K562 (cell line): ENCODE results near the gene SPATC1L. TPM values are rescaled to one million over a fixed set of nuclear protein-coding genes. Genes with fewer than 3 reads are reported as not detected.

Source experiments
- ATF3 ChIP-seq, 2 experiments: fragments of 450-650 bp in 1 of 2; sonication (generic) in 1 of 2; formaldehyde crosslinking in 1 of 2; IDR thresholded peaks in 1 of 2; conservative IDR thresholded peaks in 1 of 2; 2 replicates each; pipeline versions ENCODE4 v1.6.1 to v1.8.1; 2016 to 2023; ENCODE audit warnings: mild to moderate bottlenecking in 2 of 2, moderate library complexity in 2 of 2, inconsistent platforms in 1 of 2, missing genetic modification reagents in 1 of 2
- BCLAF1 ChIP-seq, 2 experiments: fragments of 450-650 bp in 1 of 2; IDR thresholded peaks; 2 replicates each; pipeline ENCODE4 v1.6.1; 2011 to 2017; ENCODE audit warnings: low read depth in 2 of 2, antibody characterized with exemption in 1 of 2, borderline replicate concordance in 1 of 2, low read length in 1 of 2, mild to moderate bottlenecking in 1 of 2, mixed read lengths in 1 of 2; ENCODE audit not compliant: control insufficient read depth in 1 of 2
- CBX2 ChIP-seq: fragments of 200-600 bp; sonication (generic); IDR thresholded peaks from one replicate; pipeline ENCODE4 v1.6.1; 2012; ENCODE audit warnings: mild to moderate bottlenecking, low read length, inconsistent platforms; ENCODE audit not compliant: insufficient read depth, poor library complexity, severe bottlenecking
- CHD2 ChIP-seq: IDR thresholded peaks from 2 replicates; pipeline ENCODE4 v1.6.1; 2011; ENCODE audit warnings: low read depth, low read length
- EGR1 ChIP-seq: fragments of 450-650 bp; conservative IDR thresholded peaks from 2 replicates; pipeline ENCODE4 v1.6.1; 2017; ENCODE audit warnings: mild to moderate bottlenecking
- ELF4 ChIP-seq: fragments of 450-650 bp; formaldehyde crosslinking; IDR thresholded peaks from 2 replicates; pipeline ENCODE4 v1.4.0; 2022; ENCODE audit warnings: missing genetic modification characterization
- FOXA3 ChIP-seq, 2 experiments: fragments of 450-650 bp in 1 of 2; sonication (generic) in 1 of 2; formaldehyde crosslinking; IDR thresholded peaks in 1 of 2; conservative IDR thresholded peaks in 1 of 2; 2 replicates each; pipeline versions ENCODE4 v1.4.0 to v1.8.0; 2020 to 2022; ENCODE audit warnings: mild to moderate bottlenecking in 2 of 2, missing genetic modification reagents in 1 of 2
- HLTF ChIP-seq: fragments of 450-650 bp; IDR thresholded peaks from 2 replicates; pipeline ENCODE4 v1.6.1; 2016
- HMGN3 ChIP-seq: IDR thresholded peaks from 2 replicates; pipeline ENCODE4 v1.6.1; 2011; ENCODE audit warnings: borderline replicate concordance, low read depth, mild to moderate bottlenecking, mixed read lengths, low read length; ENCODE audit not compliant: insufficient read length; ENCODE audit errors: extremely low read depth
- KLF13 ChIP-seq: fragments of 450-650 bp; IDR thresholded peaks from 2 replicates; pipeline ENCODE4 v1.6.1; 2016; ENCODE audit warnings: missing genetic modification characterization, low read depth, mild to moderate bottlenecking, missing compliant biosample characterization, moderate library complexity, borderline replicate concordance
- MAFG ChIP-seq: fragments of 450-650 bp; conservative IDR thresholded peaks from 2 replicates; pipeline ENCODE4 v1.6.1; 2016; ENCODE audit warnings: missing genetic modification characterization, missing compliant biosample characterization
- MCM2 ChIP-seq: fragments of 450-650 bp; IDR thresholded peaks from 2 replicates; pipeline ENCODE4 v1.6.1; 2017; ENCODE audit warnings: low read depth, mild to moderate bottlenecking
- MCM5 ChIP-seq: fragments of 450-650 bp; IDR thresholded peaks from 2 replicates; pipeline ENCODE4 v1.6.1; 2016; ENCODE audit warnings: low read depth
- PKNOX1 ChIP-seq: fragments of 450-650 bp; IDR thresholded peaks from 2 replicates; pipeline ENCODE4 v1.6.1; 2016
- RHOXF2B ChIP-seq: fragments of 250-450 bp; sonication (Bioruptor Pico); conservative IDR thresholded peaks from 2 replicates; pipeline ENCODE4 v1.5.1; 2021
- SAP30 ChIP-seq: fragments of 200-600 bp; sonication (generic); IDR thresholded peaks from 2 replicates; pipeline ENCODE4 v1.6.1; 2012; ENCODE audit warnings: borderline replicate concordance, low read depth, mild to moderate bottlenecking, moderate library complexity, low read length, control low read depth, inconsistent platforms; ENCODE audit not compliant: insufficient read depth, poor library complexity, severe bottlenecking
- SNAPC5 ChIP-seq: fragments of 250-450 bp; sonication (Bioruptor Pico); IDR thresholded peaks from 2 replicates; pipeline ENCODE4 v1.8.0; 2021; ENCODE audit warnings: moderate library complexity, mild to moderate bottlenecking, inconsistent platforms
- TRIM24 ChIP-seq, 2 experiments: fragments of 450-650 bp; IDR thresholded peaks; 2 replicates each; pipeline ENCODE4 v1.6.1; 2016
- ZNF146 ChIP-seq: IDR thresholded peaks from one replicate; pipeline ENCODE4 v1.6.1; 2018; ENCODE audit warnings: missing compliant biosample characterization; ENCODE audit not compliant: unreplicated experiment
- ZNF561 ChIP-seq: fragments of 450-650 bp; formaldehyde crosslinking; conservative IDR thresholded peaks from 2 replicates; pipeline ENCODE4 v1.4.0; 2020; ENCODE audit warnings: mild to moderate bottlenecking, moderate library complexity
- ZNF75A ChIP-seq: fragments of 450-650 bp; formaldehyde crosslinking; IDR thresholded peaks from 2 replicates; pipeline ENCODE4 v1.4.0; 2020; ENCODE audit warnings: mild to moderate bottlenecking
- ZNF766 ChIP-seq: fragments of 200-800 bp; sonication (Bioruptor generic); conservative IDR thresholded peaks from 2 replicates; pipeline ENCODE4 v1.6.1; 2016; ENCODE audit warnings: missing genetic modification characterization, missing compliant biosample characterization
- polyA plus RNA-seq, 8 experiments: library from polyadenylated mRNA; depleted of rRNA in 4 of 8; stranded (reverse) in 5 of 8; unstranded in 3 of 8; fragments of >200 nt; fragmentation: Nextera tagmentation in 2 of 8; fragmentation: Illumina TruSeq in 1 of 8; extraction: Ambion mirVana in 2 of 8; extraction: Trizol in 1 of 8; gene quantifications; 2 replicates each; pipeline versions ENCODE4 v1.2.1 to v1.2.3, GENCODE V29; 2011 to 2014; ENCODE audit warnings: inconsistent platforms in 1 of 8, missing spikeins in 1 of 8
- total RNA-seq, 7 experiments: library from RNA; depleted of rRNA in 6 of 7; stranded (reverse); fragments of >200 nt in 6 of 7; fragmentation: Illumina TruSeq in 2 of 7; extraction: Trizol in 2 of 7; gene quantifications; 2 replicates each; pipeline versions ENCODE4 v1.2.1 to v1.2.3, GENCODE V29; 2011 to 2021; ENCODE audit warnings: low replicate concordance in 1 of 7

SPATC1L gene
- total and polyA plus RNA-seq, 9 of the 15 experiments (the other 6 are each of a cell fraction or from before 2014, with no cell fraction given) = 0.14 to 121 (median 34.0) TPM; not detected in 1

- TF ChIP-seq ELF4 (CRISPR knock-in tag) = no peak
- no peak for TF ChIP-seq CBX2
- no peak for TF ChIP-seq MAFG (tag)
- TF ChIP-seq PKNOX1 = peak; percentile 98
- no peak for TF ChIP-seq MCM5
- no peak for TF ChIP-seq SNAPC5 (CRISPR knock-in tag)
- no peak; a peak in 1 of 4 replicates for TF ChIP-seq TRIM24 (IDR thresholded peaks at IDR 0.05)
- TF ChIP-seq HMGN3 = peak; percentile 44
- TF ChIP-seq ZNF766 (CRISPR knock-in tag) = 0 out of 2 replicates have a peak, but pooled peaks have one; percentile 17
- no peak for TF ChIP-seq ZNF146
- TF ChIP-seq EGR1 = no peak
- no peak for TF ChIP-seq MCM2
- TF ChIP-seq ATF3 (IDR thresholded peaks at IDR 0.05) = peak; percentile 89
- TF ChIP-seq ATF3 (CRISPR knock-in tag; conservative IDR thresholded peaks at IDR 0.05) = peak; percentile 27; the same call in 1 of the 2 replicates
- no peak for TF ChIP-seq BCLAF1 (IDR thresholded peaks at IDR 0.05; ENCODE audit: borderline replicate concordance in 1 of 2, control insufficient read depth in 1 of 2, low read depth in 2 of 2, low read length in 1 of 2)
- no peak; the same call in 1 of the 2 replicates for TF ChIP-seq ZNF75A
- no peak for TF ChIP-seq ZNF561 (CRISPR knock-in tag)
- TF ChIP-seq SAP30 = peak; percentile 92
- no peak for TF ChIP-seq RHOXF2B
- TF ChIP-seq HLTF = no peak
- TF ChIP-seq CHD2 = peak; percentile 89
- TF ChIP-seq KLF13 (tag) = peak; percentile 59; the same call in 1 of the 2 replicates
- TF ChIP-seq FOXA3 (CRISPR knock-in tag; conservative IDR thresholded peaks at IDR 0.05 in 1 of 2, IDR thresholded peaks at IDR 0.05 in 1 of 2) = no peak
These were observed 631 bp upstream of the SPATC1L start (continued) for GRCh38 chr21:46184625-46185555.
